ENCODE measurements around the gene TIGD3. TPM values are rescaled to one million over a fixed set of nuclear protein-coding genes. Genes with fewer than 3 reads are reported as not detected.
A peak's percentile ranks its signal among the peaks of the same experiment; 100 is the strongest.

TIGD3 gene
- total RNA-seq, 1 donor from 2014 or later = 0.20 TPM

- peaks cover 60% of the 10 kb centered on the region for H3K79me2 ChIP-seq (ENCODE audit: insufficient read depth, low read length)
- TF ChIP-seq, protein P1, sequence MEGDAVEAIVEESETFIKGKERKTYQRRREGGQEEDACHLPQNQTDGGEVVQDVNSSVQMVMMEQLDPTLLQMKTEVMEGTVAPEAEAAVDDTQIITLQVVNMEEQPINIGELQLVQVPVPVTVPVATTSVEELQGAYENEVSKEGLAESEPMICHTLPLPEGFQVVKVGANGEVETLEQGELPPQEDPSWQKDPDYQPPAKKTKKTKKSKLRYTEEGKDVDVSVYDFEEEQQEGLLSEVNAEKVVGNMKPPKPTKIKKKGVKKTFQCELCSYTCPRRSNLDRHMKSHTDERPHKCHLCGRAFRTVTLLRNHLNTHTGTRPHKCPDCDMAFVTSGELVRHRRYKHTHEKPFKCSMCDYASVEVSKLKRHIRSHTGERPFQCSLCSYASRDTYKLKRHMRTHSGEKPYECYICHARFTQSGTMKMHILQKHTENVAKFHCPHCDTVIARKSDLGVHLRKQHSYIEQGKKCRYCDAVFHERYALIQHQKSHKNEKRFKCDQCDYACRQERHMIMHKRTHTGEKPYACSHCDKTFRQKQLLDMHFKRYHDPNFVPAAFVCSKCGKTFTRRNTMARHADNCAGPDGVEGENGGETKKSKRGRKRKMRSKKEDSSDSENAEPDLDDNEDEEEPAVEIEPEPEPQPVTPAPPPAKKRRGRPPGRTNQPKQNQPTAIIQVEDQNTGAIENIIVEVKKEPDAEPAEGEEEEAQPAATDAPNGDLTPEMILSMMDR (IDR thresholded peaks at IDR 0.05; ENCODE audit: insufficient read depth, low read depth, low read length) = no peak
- no peak for TF ChIP-seq EZH2 (IDR thresholded peaks at IDR 0.05; ENCODE audit: insufficient read depth, low read length)
- peak overlapping the region; percentile 2 for H3K27ac Mint-ChIP-seq (ENCODE audit: unreplicated experiment)
- no peak overlapping the region for H2AFZ ChIP-seq (ENCODE audit: low read depth, low read length)
- no peak for DNase-seq (ENCODE audit: low read depth)
- no peaks in the 10 kb centered on the region for H3K9me3 Mint-ChIP-seq (ENCODE audit: unreplicated experiment)
- H3K27me3 ChIP-seq (ENCODE audit: insufficient read depth, low read length) = no peaks in the 10 kb centered on the region
- no peaks in the 10 kb centered on the region for H3K27me3 Mint-ChIP-seq (ENCODE audit: low read depth, unreplicated experiment)
- peak overlapping the region; percentile 80 for H3K4me3 ChIP-seq (ENCODE audit: insufficient read depth, low read depth, low read length)
- FAIRE-seq = no peak
- H3K27ac ChIP-seq (ENCODE audit: low read depth, low read length) = peak overlapping the region; percentile 83
- H3K36me3 Mint-ChIP-seq (ENCODE audit: low read depth, unreplicated experiment) = peaks cover 1% of the 10 kb centered on the region
- peak overlapping the region; percentile 88 for H3K4me3 Mint-ChIP-seq (ENCODE audit: unreplicated experiment)
- H3K4me1 ChIP-seq (ENCODE audit: insufficient read depth, low read length) = peaks cover 14% of the 10 kb centered on the region
- no peaks in the 10 kb centered on the region for H3K9me3 ChIP-seq (ENCODE audit: insufficient read depth, low read depth, low read length)
- H3K9ac ChIP-seq (ENCODE audit: low read length) = peak overlapping the region; percentile 92
- peaks cover 46% of the 10 kb centered on the region for H4K20me1 ChIP-seq (ENCODE audit: insufficient read depth, low read length)
- peak overlapping the region; percentile 94 for H3K4me2 ChIP-seq (ENCODE audit: low read length)
- no peaks in the 10 kb centered on the region for H3K36me3 ChIP-seq (ENCODE audit: insufficient read depth, low read length)
- peaks cover 13% of the 10 kb centered on the region for H3K4me1 Mint-ChIP-seq (ENCODE audit: low read depth, unreplicated experiment)
These were observed 19.8 kb upstream of the TIGD3 start for GRCh38 chr11:65334696-65335295.

DNA sequence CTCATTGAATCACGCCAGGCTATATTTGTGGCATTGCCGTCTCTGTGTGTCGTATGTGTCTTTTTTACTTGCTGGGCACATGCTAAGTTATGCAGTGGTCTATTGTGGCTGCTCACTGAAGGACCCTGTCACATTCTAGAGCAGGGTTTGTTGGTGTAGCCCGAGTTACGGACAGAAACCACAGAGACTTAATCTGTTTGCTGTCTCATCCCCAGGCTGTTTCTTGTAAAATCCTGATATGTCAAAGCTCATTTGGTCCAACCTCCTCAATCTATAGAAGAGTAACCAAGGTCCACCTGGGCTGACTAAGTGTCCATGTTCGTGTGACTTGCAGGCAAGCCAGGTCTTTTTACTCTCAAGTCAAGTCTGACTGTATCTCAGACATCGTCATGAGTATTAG lies 15.9 kb upstream of the TIGD3 start:
- H3K4me3 Mint-ChIP-seq (ENCODE audit: unreplicated experiment) = peak overlapping the region; percentile 17
- Histone ChIP-seq H3K27ac (ENCODE audit: low read depth, low read length) (no peak overlapping the region), H3K4me1 (ENCODE audit: insufficient read depth, low read length) (peaks cover 13% of the 10 kb centered on the region), H4K20me1 (ENCODE audit: insufficient read depth, low read length) (peaks cover 68% of the 10 kb centered on the region), H2AFZ (ENCODE audit: low read depth, low read length) (no peak overlapping the region), H3K9me3 (ENCODE audit: insufficient read depth, low read depth, low read length) (no peaks in the 10 kb centered on the region), H3K4me3 (ENCODE audit: insufficient read depth, low read depth, low read length) (no peak overlapping the region), H3K4me2 (ENCODE audit: low read length) (no peak overlapping the region), H3K27me3 (ENCODE audit: insufficient read depth, low read length) (no peaks in the 10 kb centered on the region), H3K79me2 (ENCODE audit: insufficient read depth, low read length) (peaks cover 69% of the 10 kb centered on the region), H3K36me3 (ENCODE audit: insufficient read depth, low read length) (peaks cover 27% of the 10 kb centered on the region), H3K9ac (ENCODE audit: low read length) (no peak overlapping the region)
- no peak overlapping the region for H3K27ac Mint-ChIP-seq (ENCODE audit: unreplicated experiment)
- H3K9me3 Mint-ChIP-seq (ENCODE audit: unreplicated experiment) = no peaks in the 10 kb centered on the region
- DNase-seq (ENCODE audit: low read depth) (no peak), FAIRE-seq (no peak)
- no peak for TF ChIP-seq EZH2 (IDR thresholded peaks at IDR 0.05; ENCODE audit: insufficient read depth, low read length)
- TF ChIP-seq, protein P1 (IDR thresholded peaks at IDR 0.05; ENCODE audit: insufficient read depth, low read depth, low read length) = no peak
- peaks cover 17% of the 10 kb centered on the region for H3K4me1 Mint-ChIP-seq (ENCODE audit: low read depth, unreplicated experiment)
- no peaks in the 10 kb centered on the region for H3K27me3 Mint-ChIP-seq (ENCODE audit: low read depth, unreplicated experiment)
- H3K36me3 Mint-ChIP-seq (ENCODE audit: low read depth, unreplicated experiment) = peaks cover 9% of the 10 kb centered on the region

- peaks cover 25% of the 10 kb centered on the region for H3K4me1 Mint-ChIP-seq (ENCODE audit: low read depth, unreplicated experiment)
- no peaks in the 10 kb centered on the region for H3K9me3 Mint-ChIP-seq (ENCODE audit: unreplicated experiment)
- Histone ChIP-seq H4K20me1 (ENCODE audit: insufficient read depth, low read length) (peaks cover 74% of the 10 kb centered on the region), H3K9ac (ENCODE audit: low read length) (no peak overlapping the region), H3K27ac (ENCODE audit: low read depth, low read length) (no peak overlapping the region), H3K27me3 (ENCODE audit: insufficient read depth, low read length) (no peaks in the 10 kb centered on the region), H3K36me3 (ENCODE audit: insufficient read depth, low read length) (peaks cover 43% of the 10 kb centered on the region), H3K9me3 (ENCODE audit: insufficient read depth, low read depth, low read length) (no peaks in the 10 kb centered on the region), H2AFZ (ENCODE audit: low read depth, low read length) (no peak overlapping the region), H3K4me1 (ENCODE audit: insufficient read depth, low read length) (peaks cover 3% of the 10 kb centered on the region), H3K4me2 (ENCODE audit: low read length) (no peak overlapping the region), H3K4me3 (ENCODE audit: insufficient read depth, low read depth, low read length) (no peak overlapping the region), H3K79me2 (ENCODE audit: insufficient read depth, low read length) (peaks cover 53% of the 10 kb centered on the region)
- no peak for DNase-seq (ENCODE audit: low read depth)
- no peak overlapping the region for H3K27ac Mint-ChIP-seq (ENCODE audit: unreplicated experiment)
- FAIRE-seq = no peak
- TF ChIP-seq EZH2 (IDR thresholded peaks at IDR 0.05; ENCODE audit: insufficient read depth, low read length) = no peak
- TF ChIP-seq, protein P1 (IDR thresholded peaks at IDR 0.05; ENCODE audit: insufficient read depth, low read depth, low read length) = no peak
- H3K4me3 Mint-ChIP-seq (ENCODE audit: unreplicated experiment) = no peak overlapping the region
- no peaks in the 10 kb centered on the region for H3K27me3 Mint-ChIP-seq (ENCODE audit: low read depth, unreplicated experiment)
- H3K36me3 Mint-ChIP-seq (ENCODE audit: low read depth, unreplicated experiment) = peaks cover 15% of the 10 kb centered on the region
These were observed 14.3 kb upstream of the TIGD3 start for GRCh38 chr11:65340226-65340625.
